ENCODE measurements around the gene KLHL6. TPM values are rescaled to one million over a fixed set of nuclear protein-coding genes. Genes with fewer than 3 reads are reported as not detected.
"Not testable (repeated sequence)": the region's sequence is repeated elsewhere in the genome, so short reads cannot be mapped to it uniquely, and the experiment has no call there.

KLHL6 gene
- total RNA-seq, 1 experiment from 2014 or later, result 0.03 TPM

DNA sequence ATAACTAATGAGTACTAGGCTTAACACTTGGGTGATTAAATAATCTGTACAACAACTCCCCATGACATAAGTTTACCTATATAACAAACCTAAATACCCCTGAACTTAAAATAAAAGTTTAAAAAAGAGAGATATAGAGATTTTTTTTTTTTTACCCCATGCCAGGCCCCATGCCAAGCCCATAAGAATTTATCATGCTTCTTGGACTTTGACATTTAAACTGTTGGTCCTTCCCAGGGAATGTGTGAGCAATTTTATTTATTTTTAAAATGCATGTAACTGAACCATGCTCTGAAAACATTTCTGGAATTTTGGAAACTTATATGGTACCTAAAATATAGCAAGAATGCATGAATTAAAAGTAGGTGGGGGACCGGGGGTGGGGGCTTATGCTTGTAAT, 26.3 kb downstream of the KLHL6 start:
- in situ Hi-C loops (cut with HindIII; ENCODE audit: low pct_unique_long_range_greater_than_20kb, low sequenced_read_pairs) (no loop called here), intact Hi-C loops (cut with micrococcal nuclease; ENCODE audit: unreplicated experiment) (no loop called here)
- no peak for DNase-seq (ENCODE audit: low read depth, low spot score)
- no peak for ATAC-seq
- Histone ChIP-seq H3K9me3 (ENCODE audit: control insufficient read depth, insufficient read depth, low read depth, low read length) (no peaks in the 10 kb centered on the region), H3K4me1 (ENCODE audit: control insufficient read depth, insufficient read depth, low read length) (no peaks in the 10 kb centered on the region), H3K27me3 (ENCODE audit: control insufficient read depth, insufficient read depth, low read length) (no peaks in the 10 kb centered on the region), H3K4me3 (ENCODE audit: low read depth in 2 of 2, low read length in 2 of 2) (no peak overlapping the region), H3K36me3 (ENCODE audit: control insufficient read depth, insufficient read depth, low read length) (no peaks in the 10 kb centered on the region), H3K27ac (ENCODE audit: low read length) (no peak overlapping the region)
- ChIA-PET CTCF (no interaction called here), POLR2A (no interaction called here)
- no peak for TF ChIP-seq POLR2AphosphoS5 (IDR thresholded peaks at IDR 0.05; ENCODE audit: low read depth, low read length)
- TF ChIP-seq, protein P1, sequence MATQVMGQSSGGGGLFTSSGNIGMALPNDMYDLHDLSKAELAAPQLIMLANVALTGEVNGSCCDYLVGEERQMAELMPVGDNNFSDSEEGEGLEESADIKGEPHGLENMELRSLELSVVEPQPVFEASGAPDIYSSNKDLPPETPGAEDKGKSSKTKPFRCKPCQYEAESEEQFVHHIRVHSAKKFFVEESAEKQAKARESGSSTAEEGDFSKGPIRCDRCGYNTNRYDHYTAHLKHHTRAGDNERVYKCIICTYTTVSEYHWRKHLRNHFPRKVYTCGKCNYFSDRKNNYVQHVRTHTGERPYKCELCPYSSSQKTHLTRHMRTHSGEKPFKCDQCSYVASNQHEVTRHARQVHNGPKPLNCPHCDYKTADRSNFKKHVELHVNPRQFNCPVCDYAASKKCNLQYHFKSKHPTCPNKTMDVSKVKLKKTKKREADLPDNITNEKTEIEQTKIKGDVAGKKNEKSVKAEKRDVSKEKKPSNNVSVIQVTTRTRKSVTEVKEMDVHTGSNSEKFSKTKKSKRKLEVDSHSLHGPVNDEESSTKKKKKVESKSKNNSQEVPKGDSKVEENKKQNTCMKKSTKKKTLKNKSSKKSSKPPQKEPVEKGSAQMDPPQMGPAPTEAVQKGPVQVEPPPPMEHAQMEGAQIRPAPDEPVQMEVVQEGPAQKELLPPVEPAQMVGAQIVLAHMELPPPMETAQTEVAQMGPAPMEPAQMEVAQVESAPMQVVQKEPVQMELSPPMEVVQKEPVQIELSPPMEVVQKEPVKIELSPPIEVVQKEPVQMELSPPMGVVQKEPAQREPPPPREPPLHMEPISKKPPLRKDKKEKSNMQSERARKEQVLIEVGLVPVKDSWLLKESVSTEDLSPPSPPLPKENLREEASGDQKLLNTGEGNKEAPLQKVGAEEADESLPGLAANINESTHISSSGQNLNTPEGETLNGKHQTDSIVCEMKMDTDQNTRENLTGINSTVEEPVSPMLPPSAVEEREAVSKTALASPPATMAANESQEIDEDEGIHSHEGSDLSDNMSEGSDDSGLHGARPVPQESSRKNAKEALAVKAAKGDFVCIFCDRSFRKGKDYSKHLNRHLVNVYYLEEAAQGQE (IDR thresholded peaks at IDR 0.05; ENCODE audit: insufficient read depth in 1 of 2, low read depth in 2 of 2, low read length in 1 of 2), result no peak
- no peak for TF ChIP-seq SIN3A (IDR thresholded peaks at IDR 0.05; ENCODE audit: borderline replicate concordance, insufficient read depth, low read depth, low read length)
- no peak for TF ChIP-seq TCF7L2 (IDR thresholded peaks at IDR 0.05; ENCODE audit: low read depth, low read length)
- no TSS peak for BruUV-seq (replicated peaks)

DNA sequence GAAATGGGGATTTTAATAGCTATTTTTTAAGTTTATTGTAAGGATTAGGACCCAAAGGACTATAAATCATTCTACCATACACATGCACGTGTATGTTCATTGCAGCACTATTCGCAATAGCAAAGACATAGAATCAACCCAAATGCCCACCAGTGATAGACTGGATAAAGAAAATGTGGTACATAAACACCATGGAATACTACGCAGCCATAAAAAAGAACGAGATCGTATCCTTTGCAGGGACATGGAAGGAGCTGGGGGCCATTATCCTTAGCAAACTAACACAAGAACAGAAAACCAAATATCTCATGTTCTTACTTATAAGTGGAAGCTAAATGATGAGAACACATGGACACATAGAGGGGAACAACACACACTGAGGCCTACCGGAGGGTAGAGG, 26.7 kb downstream of the KLHL6 start:
- POLR2A ChIA-PET, result interaction anchor here (0.6 kb wide), 1 partner anchor 131 kb away, joined by 4 read pairs; no protein-coding TSS in a partner anchor
- in situ Hi-C loops (cut with HindIII; ENCODE audit: low pct_unique_long_range_greater_than_20kb, low sequenced_read_pairs); BruUV-seq (replicated peaks); CTCF ChIA-PET; H3K27ac ChIP-seq (ENCODE audit: low read length); intact Hi-C loops (cut with micrococcal nuclease; ENCODE audit: unreplicated experiment); H3K36me3 ChIP-seq (ENCODE audit: control insufficient read depth, insufficient read depth, low read length); H3K4me3 ChIP-seq (ENCODE audit: low read depth in 2 of 2, low read length in 2 of 2); ATAC-seq; H3K4me1 ChIP-seq (ENCODE audit: control insufficient read depth, insufficient read depth, low read length); DNase-seq (ENCODE audit: low read depth, low spot score); H3K27me3 ChIP-seq (ENCODE audit: control insufficient read depth, insufficient read depth, low read length); H3K9me3 ChIP-seq (ENCODE audit: control insufficient read depth, insufficient read depth, low read depth, low read length): not testable (repeated sequence)

DNA sequence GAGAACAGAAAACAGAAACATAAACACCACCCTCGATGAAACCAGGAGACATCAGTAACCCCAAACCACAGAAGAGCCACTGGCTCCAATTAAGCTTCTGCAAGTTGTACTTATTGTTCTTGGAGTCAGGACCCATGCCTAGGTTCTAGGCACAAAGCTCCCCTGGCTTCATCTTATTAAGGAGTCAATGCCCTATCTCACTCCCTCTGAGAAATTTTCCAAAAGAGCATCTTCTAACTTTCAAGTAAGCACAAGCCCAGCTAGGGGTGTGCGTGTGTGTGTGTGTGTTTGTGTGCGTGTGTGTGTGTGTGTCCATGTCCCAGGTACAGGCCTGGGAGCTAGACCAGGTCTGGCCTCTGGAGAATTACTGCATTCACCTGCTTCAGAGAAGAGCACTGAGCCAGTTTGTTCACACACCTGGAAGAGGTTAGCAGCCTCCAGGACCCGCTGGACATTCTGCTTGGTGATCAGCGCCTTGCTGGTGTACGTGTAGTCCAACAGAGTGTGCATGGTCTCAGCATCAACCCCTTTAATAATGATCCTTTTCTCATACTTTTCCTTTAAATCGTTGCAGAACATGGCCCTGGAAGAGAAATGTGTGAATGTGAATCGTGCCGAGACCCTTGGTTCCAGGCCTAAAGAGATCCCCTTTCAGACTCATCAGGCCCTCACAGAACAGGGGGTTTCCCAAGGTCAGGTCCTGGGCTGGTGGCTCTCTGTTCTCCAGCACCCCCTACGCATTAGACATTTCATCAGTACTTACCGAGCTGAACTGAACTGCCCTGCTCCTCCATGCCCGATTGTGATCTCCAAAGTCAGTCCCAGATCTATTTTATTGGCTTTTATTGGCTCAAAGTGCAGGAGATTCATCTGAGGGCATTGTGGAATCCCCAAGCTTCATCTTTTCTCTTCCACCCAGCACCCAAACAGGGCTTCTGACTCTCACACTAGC, 27.8 kb downstream of the KLHL6 start:
- no peaks in the 10 kb centered on the region for H3K27me3 ChIP-seq (ENCODE audit: control insufficient read depth, insufficient read depth, low read length)
- no peaks in the 10 kb centered on the region for H3K36me3 ChIP-seq (ENCODE audit: control insufficient read depth, insufficient read depth, low read length)
- DNase-seq (ENCODE audit: low read depth, low spot score) (no peak), ATAC-seq (no peak; the same call in 1 of the 2 replicates)
- intact Hi-C loops (cut with micrococcal nuclease; ENCODE audit: unreplicated experiment) (no loop called here), in situ Hi-C loops (cut with HindIII; ENCODE audit: low pct_unique_long_range_greater_than_20kb, low sequenced_read_pairs) (no loop called here)
- no peak overlapping the region for H3K4me3 ChIP-seq (ENCODE audit: low read depth in 2 of 2, low read length in 2 of 2)
- H3K9me3 ChIP-seq (ENCODE audit: control insufficient read depth, insufficient read depth, low read depth, low read length), result no peaks in the 10 kb centered on the region
- ChIA-PET CTCF (no interaction called here), POLR2A (interaction anchor here (0.6 kb wide), 1 partner anchor 132 kb away, joined by 4 read pairs; no protein-coding TSS in a partner anchor)
- no peak for TF ChIP-seq POLR2AphosphoS5 (IDR thresholded peaks at IDR 0.05; ENCODE audit: low read depth, low read length)
- TF ChIP-seq SIN3A (IDR thresholded peaks at IDR 0.05; ENCODE audit: borderline replicate concordance, insufficient read depth, low read depth, low read length), result no peak
- TF ChIP-seq, protein P1 (IDR thresholded peaks at IDR 0.05; ENCODE audit: insufficient read depth in 1 of 2, low read depth in 2 of 2, low read length in 1 of 2), result no peak
- no peak for TF ChIP-seq TCF7L2 (IDR thresholded peaks at IDR 0.05; ENCODE audit: low read depth, low read length)
- no peak overlapping the region for H3K27ac ChIP-seq (ENCODE audit: low read length)
- no TSS peak for BruUV-seq (replicated peaks)
- no peaks in the 10 kb centered on the region for H3K4me1 ChIP-seq (ENCODE audit: control insufficient read depth, insufficient read depth, low read length)
